ENCODE results near the gene ACAP3.

ACAP3 gene

GRCh38 chr1:1307923-1308755 lies at the start of gene ACAP3, which contains the start of gene PUSL1:
ACAP3 (minus strand) TSS chr1:1307930; CDS start chr1:1307815, 115 bp downstream.
PUSL1 (plus strand) TSS chr1:1308597; CDS start chr1:1308644, 47 bp downstream.
- no peak for TF ChIP-seq ZNF274 (IDR thresholded peaks at IDR 0.05; ENCODE audit: low read depth, low read length)
- H3K4me3 ChIP-seq (ENCODE audit: low read length): peak within 1 kb of the TSS; percentile 81

- H3K4me3 ChIP-seq (ENCODE audit: low read length): no peak overlapping the region
Measured at GRCh38 chr1:1356796-1357401, 49.2 kb upstream of the ACAP3 start.

GRCh38 chr1:1356166-1356795 lies 48.6 kb upstream of the ACAP3 start:
- TF ChIP-seq ZNF274 (IDR thresholded peaks at IDR 0.05; ENCODE audit: low read depth, low read length): no peak
- H3K4me3 ChIP-seq (ENCODE audit: low read length): no peak overlapping the region

More at GRCh38 chr1:1356796-1357401, 49.2 kb upstream of the ACAP3 start:
- TF ChIP-seq ZNF274 (IDR thresholded peaks at IDR 0.05; ENCODE audit: low read depth, low read length): no peak

GRCh38 chr1:1355416-1355815 lies 47.7 kb upstream of the ACAP3 start:
- no peak overlapping the region for H3K4me3 ChIP-seq (ENCODE audit: low read length)
- no peak for TF ChIP-seq ZNF274 (IDR thresholded peaks at IDR 0.05; ENCODE audit: low read depth, low read length)

GRCh38 chr1:1354271-1355247 lies 46.8 kb upstream of the ACAP3 start:
- no peak for TF ChIP-seq ZNF274 (IDR thresholded peaks at IDR 0.05; ENCODE audit: low read depth, low read length)
- no peak overlapping the region for H3K4me3 ChIP-seq (ENCODE audit: low read length)

GRCh38 chr1:1353389-1354151 lies 45.8 kb upstream of the ACAP3 start:
- no peak for TF ChIP-seq ZNF274 (IDR thresholded peaks at IDR 0.05; ENCODE audit: low read depth, low read length)
- H3K4me3 ChIP-seq (ENCODE audit: low read length): no peak overlapping the region

GRCh38 chr1:1352786-1353388 lies 45.2 kb upstream of the ACAP3 start:
- H3K4me3 ChIP-seq (ENCODE audit: low read length): no peak overlapping the region
- no peak for TF ChIP-seq ZNF274 (IDR thresholded peaks at IDR 0.05; ENCODE audit: low read depth, low read length)

GRCh38 chr1:1351511-1352427 lies 44.0 kb upstream of the ACAP3 start:
- TF ChIP-seq ZNF274 (IDR thresholded peaks at IDR 0.05; ENCODE audit: low read depth, low read length): no peak
- no peak overlapping the region for H3K4me3 ChIP-seq (ENCODE audit: low read length)

- no peak for TF ChIP-seq ZNF274 (IDR thresholded peaks at IDR 0.05; ENCODE audit: low read depth, low read length)
- peak within 1 kb of the TSS; percentile 89 for H3K4me3 ChIP-seq (ENCODE audit: low read length)
Measured at GRCh38 chr1:1349256-1350012, 41.7 kb upstream of the ACAP3 start, which contains the start of gene DVL1. DVL1 (minus strand) TSS chr1:1349418; CDS start chr1:1349065, 353 bp downstream.

- peak overlapping the region; percentile 89 for H3K4me3 ChIP-seq (ENCODE audit: low read length)
- TF ChIP-seq ZNF274 (IDR thresholded peaks at IDR 0.05; ENCODE audit: low read depth, low read length): no peak
Measured at GRCh38 chr1:1348420-1349255, 40.9 kb upstream of the ACAP3 start.

All from GM08714 (cell line).